HL-60 (cell line): ENCODE results near the gene NEDD1.
A peak's percentile ranks its signal among the peaks of the same experiment; 100 is the strongest.

ENCODE experiments used
- DNase-seq, 2 experiments: peaks; one replicate each; pipeline ENCODE4 v3.0.0-alpha.2; 2010 to 2020; ENCODE audit warnings: low read depth in 1 of 2, low spot score in 1 of 2
- H3K27ac ChIP-seq: fragments of 250-450 bp; sonication (Bioruptor Pico); replicated peaks from 2 replicates; pipeline ENCODE4 v1.5.1; 2020; ENCODE audit warnings: mild to moderate bottlenecking, moderate library complexity
- H3K27me3 ChIP-seq: fragments of 250-450 bp; sonication (Bioruptor Pico); 2 replicates; pipeline ENCODE4 v1.5.1; 2021; ENCODE audit warnings: mild to moderate bottlenecking, moderate library complexity; ENCODE audit not compliant: insufficient read depth, poor library complexity, severe bottlenecking
- H3K4me3 ChIP-seq: replicated peaks from 2 replicates; pipeline ENCODE4 v1.5.1; 2011; ENCODE audit warnings: mild to moderate bottlenecking, control low read depth, low read length; ENCODE audit not compliant: insufficient read depth
- GABPA ChIP-seq: IDR thresholded peaks from 2 replicates; pipeline ENCODE4 v1.6.1; 2012; ENCODE audit warnings: low read depth
- POLR2AphosphoS5 ChIP-seq: IDR thresholded peaks from 2 replicates; pipeline ENCODE4 v1.6.1; 2012; ENCODE audit warnings: low read depth
- REST ChIP-seq: IDR thresholded peaks from 2 replicates; pipeline ENCODE4 v1.6.1; 2012; ENCODE audit warnings: low read depth; ENCODE audit not compliant: insufficient replicate concordance
- SPI1 ChIP-seq: IDR thresholded peaks from 2 replicates; pipeline ENCODE4 v1.6.1; 2012; ENCODE audit warnings: low read depth, mild to moderate bottlenecking, borderline replicate concordance
- long read RNA-seq: library from polyadenylated mRNA; unstranded; transcript quantifications from one replicate; pipeline ENCODE4 v2.0.0, GENCODE V29; 2020
- TF ChIP-seq, protein P1 (sequence below): IDR thresholded peaks from one replicate; pipeline ENCODE4 v1.5.1; 2011; ENCODE audit warnings: low read length, control low read depth, inconsistent platforms; ENCODE audit not compliant: insufficient read depth

NEDD1 gene, protein sequence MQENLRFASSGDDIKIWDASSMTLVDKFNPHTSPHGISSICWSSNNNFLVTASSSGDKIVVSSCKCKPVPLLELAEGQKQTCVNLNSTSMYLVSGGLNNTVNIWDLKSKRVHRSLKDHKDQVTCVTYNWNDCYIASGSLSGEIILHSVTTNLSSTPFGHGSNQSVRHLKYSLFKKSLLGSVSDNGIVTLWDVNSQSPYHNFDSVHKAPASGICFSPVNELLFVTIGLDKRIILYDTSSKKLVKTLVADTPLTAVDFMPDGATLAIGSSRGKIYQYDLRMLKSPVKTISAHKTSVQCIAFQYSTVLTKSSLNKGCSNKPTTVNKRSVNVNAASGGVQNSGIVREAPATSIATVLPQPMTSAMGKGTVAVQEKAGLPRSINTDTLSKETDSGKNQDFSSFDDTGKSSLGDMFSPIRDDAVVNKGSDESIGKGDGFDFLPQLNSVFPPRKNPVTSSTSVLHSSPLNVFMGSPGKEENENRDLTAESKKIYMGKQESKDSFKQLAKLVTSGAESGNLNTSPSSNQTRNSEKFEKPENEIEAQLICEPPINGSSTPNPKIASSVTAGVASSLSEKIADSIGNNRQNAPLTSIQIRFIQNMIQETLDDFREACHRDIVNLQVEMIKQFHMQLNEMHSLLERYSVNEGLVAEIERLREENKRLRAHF
- long read RNA-seq, full-length matches to known transcripts: 99 of 271 reads
- long read RNA-seq, partial matches to known transcripts: 7 of 271 reads
- long read RNA-seq, other reads (novel, unspliced or antisense): 165 of 271 reads

DNA sequence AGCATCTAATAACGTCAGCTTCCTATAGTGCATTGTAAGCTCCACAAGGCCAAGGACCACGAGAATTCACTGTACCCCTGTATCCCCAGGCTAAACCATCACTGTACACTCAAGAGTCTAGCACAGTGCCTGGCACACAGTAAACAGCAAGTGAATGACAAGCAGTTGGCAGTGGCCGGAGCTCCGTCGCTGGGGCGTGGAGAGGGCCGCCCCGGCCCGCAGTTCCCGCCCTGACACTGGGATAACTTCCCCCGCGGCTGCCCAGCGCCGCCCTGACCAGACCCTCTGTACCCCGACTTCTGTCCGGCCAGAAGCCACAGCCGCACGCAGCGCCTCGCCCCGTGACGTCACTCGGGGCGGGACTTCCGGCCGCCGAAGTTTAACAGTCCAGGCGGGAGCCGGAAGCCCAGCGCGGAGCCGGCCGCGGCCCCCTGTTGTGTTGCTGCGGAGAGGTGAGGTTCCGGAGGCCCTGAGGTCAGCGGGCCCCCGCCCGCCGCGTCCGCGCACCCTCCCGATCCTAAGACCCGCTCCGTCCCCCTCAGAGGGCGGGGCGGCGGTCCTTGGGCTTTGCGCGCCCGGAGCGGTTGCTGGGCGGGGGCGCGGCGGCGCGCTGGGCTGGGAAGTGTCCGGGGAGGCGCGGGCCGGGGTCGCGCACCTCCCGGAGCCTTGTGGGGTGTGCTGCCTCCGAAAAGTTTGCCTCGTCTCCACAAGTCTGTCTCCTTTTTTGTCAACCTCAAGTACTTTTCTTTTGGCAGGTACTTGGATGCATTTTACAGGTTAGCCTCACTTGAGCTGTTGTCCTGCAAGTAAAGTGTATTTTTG lies at the start of gene NEDD1:
Gene NEDD1, plus strand, starts transcription at position 409 of the 822 bp plus-strand sequence. CDS start 2,503 bp downstream, outside the sequence.
- peak; percentile 71 to 73 for DNase-seq
- H3K27ac ChIP-seq: peak within 1 kb of the TSS; percentile 78
- no peak for TF ChIP-seq REST
- peak; percentile 68 for TF ChIP-seq POLR2AphosphoS5
- no peak for TF ChIP-seq SPI1
- TF ChIP-seq, protein P1, sequence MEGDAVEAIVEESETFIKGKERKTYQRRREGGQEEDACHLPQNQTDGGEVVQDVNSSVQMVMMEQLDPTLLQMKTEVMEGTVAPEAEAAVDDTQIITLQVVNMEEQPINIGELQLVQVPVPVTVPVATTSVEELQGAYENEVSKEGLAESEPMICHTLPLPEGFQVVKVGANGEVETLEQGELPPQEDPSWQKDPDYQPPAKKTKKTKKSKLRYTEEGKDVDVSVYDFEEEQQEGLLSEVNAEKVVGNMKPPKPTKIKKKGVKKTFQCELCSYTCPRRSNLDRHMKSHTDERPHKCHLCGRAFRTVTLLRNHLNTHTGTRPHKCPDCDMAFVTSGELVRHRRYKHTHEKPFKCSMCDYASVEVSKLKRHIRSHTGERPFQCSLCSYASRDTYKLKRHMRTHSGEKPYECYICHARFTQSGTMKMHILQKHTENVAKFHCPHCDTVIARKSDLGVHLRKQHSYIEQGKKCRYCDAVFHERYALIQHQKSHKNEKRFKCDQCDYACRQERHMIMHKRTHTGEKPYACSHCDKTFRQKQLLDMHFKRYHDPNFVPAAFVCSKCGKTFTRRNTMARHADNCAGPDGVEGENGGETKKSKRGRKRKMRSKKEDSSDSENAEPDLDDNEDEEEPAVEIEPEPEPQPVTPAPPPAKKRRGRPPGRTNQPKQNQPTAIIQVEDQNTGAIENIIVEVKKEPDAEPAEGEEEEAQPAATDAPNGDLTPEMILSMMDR: no peak
- TF ChIP-seq GABPA: peak; percentile 87
- H3K4me3 ChIP-seq: peak within 1 kb of the TSS; percentile 98
- H3K27me3 ChIP-seq: no peaks in the 10 kb centered on the region

DNA sequence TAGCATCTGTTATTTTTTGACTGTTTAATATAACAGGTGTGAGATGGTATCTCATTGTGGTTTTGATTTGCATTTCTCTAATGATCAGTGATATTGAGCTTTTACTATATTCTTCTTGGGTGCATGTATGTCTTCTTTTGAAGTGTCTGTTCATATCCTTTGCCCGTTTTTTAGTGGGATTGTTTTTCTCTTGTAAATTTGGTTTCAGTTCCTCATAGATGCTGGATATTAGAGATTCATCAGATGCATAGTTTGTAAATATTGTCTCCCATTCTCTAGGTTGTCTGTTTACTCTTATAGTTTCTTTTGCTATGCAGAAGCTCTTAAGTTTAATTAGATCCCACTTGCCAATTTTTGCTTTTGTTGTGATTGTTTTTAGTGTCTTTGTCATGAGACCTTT lies 48.9 kb upstream of the NEDD1 start:
- H3K27ac ChIP-seq: no peak overlapping the region
- no peak for TF ChIP-seq SPI1
- TF ChIP-seq REST: no peak
- no peak for TF ChIP-seq GABPA
- TF ChIP-seq, protein P1: no peak
- no peak for TF ChIP-seq POLR2AphosphoS5
- DNase-seq: no peak
- H3K27me3 ChIP-seq: no peaks in the 10 kb centered on the region
- no peak overlapping the region for H3K4me3 ChIP-seq

DNA sequence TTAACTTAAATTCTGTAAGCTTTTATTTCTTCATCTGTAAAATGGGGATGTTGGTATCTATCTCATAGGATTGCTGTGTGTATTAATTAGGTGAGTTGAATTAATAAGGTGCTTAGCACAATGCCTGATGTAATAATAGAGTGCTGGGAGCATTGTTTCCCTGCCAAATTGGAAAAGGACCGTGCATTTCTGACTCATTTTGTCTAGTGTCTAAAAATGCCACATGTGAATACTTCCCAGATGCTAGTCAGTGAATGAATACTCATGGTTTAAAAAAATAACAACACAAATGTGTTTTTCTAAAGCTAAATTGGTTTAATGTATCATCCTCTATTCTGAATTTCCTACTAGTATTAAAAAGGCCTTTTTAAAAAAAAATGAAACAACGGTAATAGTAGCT lies 45.4 kb upstream of the NEDD1 start:
- DNase-seq: no peak
- H3K27ac ChIP-seq: no peak overlapping the region
- H3K27me3 ChIP-seq: no peaks in the 10 kb centered on the region
- H3K4me3 ChIP-seq: no peak overlapping the region
- no peak for TF ChIP-seq GABPA
- TF ChIP-seq POLR2AphosphoS5: no peak
- TF ChIP-seq, protein P1: no peak
- TF ChIP-seq REST: no peak
- TF ChIP-seq SPI1: no peak
